HG03571 (cell line): ENCODE data around the gene NDST4.

Source experiments
- ATAC-seq: cut with Tn5 transposase; IDR thresholded peaks from one replicate; pipeline ENCODE4 v1.9.1; 2021; ENCODE audit not compliant: unreplicated experiment

Gene NDST4

GRCh38 chr4:115113506-115114106 is at the start of gene NDST4:
Gene NDST4 (minus strand): TSS chr4:115113620. CDS start chr4:115077036, 36,584 bp downstream.
- ATAC-seq, result no peak

GRCh38 chr4:115159141-115159540 is 45.7 kb upstream of the NDST4 start:
- ATAC-seq, result no peak

- no peak for ATAC-seq
Observed at GRCh38 chr4:115158296-115158695, 44.9 kb upstream of the NDST4 start.

- ATAC-seq, result no peak
Observed at GRCh38 chr4:115154826-115155225, 41.4 kb upstream of the NDST4 start.

- no peak for ATAC-seq
Observed at GRCh38 chr4:115152965-115153364, 39.5 kb upstream of the NDST4 start.

GRCh38 chr4:115152081-115152480 is 38.7 kb upstream of the NDST4 start:
- no peak for ATAC-seq

- no peak for ATAC-seq
Observed at GRCh38 chr4:115149106-115149505, 35.7 kb upstream of the NDST4 start.

GRCh38 chr4:115145393-115146160 is 32.2 kb upstream of the NDST4 start:
- ATAC-seq, result no peak

GRCh38 chr4:115128037-115128436 is 14.6 kb upstream of the NDST4 start:
- ATAC-seq, result no peak

GRCh38 chr4:115126491-115126890 is 13.1 kb upstream of the NDST4 start:
- no peak for ATAC-seq

- ATAC-seq, result no peak
Observed at GRCh38 chr4:115121351-115122043, 8.1 kb upstream of the NDST4 start.

- no peak for ATAC-seq
Observed at GRCh38 chr4:115119804-115120352, 6.5 kb upstream of the NDST4 start.

GRCh38 chr4:115117651-115118050 is 4.2 kb upstream of the NDST4 start:
- ATAC-seq, result no peak

GRCh38 chr4:115110191-115111181 is 2.9 kb downstream of the NDST4 start:
- no peak for ATAC-seq

- ATAC-seq, result no peak
Observed at GRCh38 chr4:115108850-115109249, 4.6 kb downstream of the NDST4 start.

GRCh38 chr4:115107411-115107810 is 6.0 kb downstream of the NDST4 start:
- ATAC-seq, result no peak

- no peak for ATAC-seq
Observed at GRCh38 chr4:115101675-115102074, 11.7 kb downstream of the NDST4 start.

GRCh38 chr4:115090483-115091075 is 22.8 kb downstream of the NDST4 start:
- peak; percentile 60 for ATAC-seq

- no peak for ATAC-seq
Observed at GRCh38 chr4:115082633-115083032, 30.8 kb downstream of the NDST4 start.

GRCh38 chr4:115076691-115077090 is 36.7 kb downstream of the NDST4 start:
- no peak for ATAC-seq
